Left lobe of liver (tissue), 2 donors: ENCODE measurements around the gene TPRKB. TPM values are rescaled to one million over a fixed set of nuclear protein-coding genes. Genes with fewer than 3 reads are reported as not detected.
"Not testable (repeated sequence)": the region's sequence is repeated elsewhere in the genome, so short reads cannot be mapped to it uniquely, and the experiment has no call there.

Experiments
- ATAC-seq: fragments of 200-7000 bp; cut with Tn5 transposase; one replicate; pipeline ENCODE4 v1.9.1; 2020; ENCODE audit warnings: mild to moderate bottlenecking, moderate library complexity
- DNase-seq: peaks from one replicate; pipeline ENCODE4 v3.0.0-alpha.2; 2020; ENCODE audit warnings: low spot score
- total RNA-seq: library from RNA; stranded (reverse); gene quantifications from one replicate; pipeline ENCODE4 v1.2.1, GENCODE V29; 2021
- donor health status: DM: no; HTN: no; CAD: no; lungs with moderate emphysema.
- donor health status: DM: no; HTN: yes; CAD: no.

The TPRKB gene
- total RNA-seq, 1 donor from 2014 or later: 8.6 TPM

DNA sequence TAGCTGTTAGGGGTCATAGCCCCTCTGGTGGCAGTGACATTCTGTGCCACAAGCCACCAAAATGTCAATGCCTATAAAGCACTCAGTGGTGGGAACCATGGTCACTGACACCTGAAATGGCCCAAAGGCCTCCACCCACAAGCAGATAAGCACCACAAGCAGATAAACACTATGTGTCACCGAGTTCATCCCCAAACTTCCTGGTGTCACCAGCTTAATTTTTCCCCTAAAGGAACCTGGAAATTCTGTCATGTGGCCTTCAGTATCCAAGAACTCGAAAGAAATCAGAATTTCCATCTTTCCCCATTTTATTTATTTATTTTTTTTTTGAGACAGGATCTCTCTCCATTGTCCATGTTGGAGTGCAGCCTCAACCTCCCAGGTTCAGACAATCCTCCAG is 3.6 kb upstream of the TPRKB start:
- DNase-seq (peak; percentile 7), ATAC-seq (no peak)

DNA sequence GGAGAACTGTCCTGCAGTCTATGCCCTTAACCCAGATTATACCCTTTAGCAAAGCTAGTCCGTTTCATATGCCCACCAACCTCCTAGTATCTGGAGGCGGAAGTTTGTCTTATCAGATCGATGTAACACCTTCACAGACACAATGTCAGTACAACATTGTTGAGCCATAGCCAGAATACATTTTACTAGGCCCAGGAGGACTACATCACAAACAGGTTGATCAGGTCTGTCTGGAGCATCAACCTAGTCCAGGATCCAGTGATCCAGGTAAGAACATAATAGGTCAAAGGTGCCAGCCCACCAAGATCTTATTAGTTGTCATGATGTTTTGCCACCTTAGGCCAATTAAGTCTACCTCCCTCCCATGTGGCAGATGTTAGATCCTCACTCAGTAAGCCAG is 2.0 kb upstream of the TPRKB start:
- no peak for ATAC-seq

DNA sequence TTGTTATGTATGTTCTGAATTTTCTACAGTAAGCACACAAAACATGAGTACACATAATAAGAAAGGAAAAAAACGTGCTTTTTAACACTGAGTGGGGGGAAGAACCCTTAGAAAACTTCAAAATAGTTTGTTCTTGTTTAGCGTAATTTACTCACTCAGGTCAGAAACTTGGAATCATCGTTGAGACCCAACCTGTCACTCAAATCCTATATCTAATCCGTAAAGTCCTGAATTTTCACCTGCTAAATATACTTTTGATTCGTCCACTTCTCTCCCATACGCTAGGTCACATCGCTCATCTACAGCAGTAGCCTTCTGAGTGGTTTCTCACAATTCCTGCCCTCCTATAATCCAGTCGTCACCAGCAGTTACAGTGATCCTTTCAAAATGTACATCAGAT is 767 bp downstream of the TPRKB start:
- ATAC-seq (no peak), DNase-seq (no peak)

More for the DNA sequence above, 2.0 kb upstream of the TPRKB start:
- DNase-seq: peak; percentile 7

DNA sequence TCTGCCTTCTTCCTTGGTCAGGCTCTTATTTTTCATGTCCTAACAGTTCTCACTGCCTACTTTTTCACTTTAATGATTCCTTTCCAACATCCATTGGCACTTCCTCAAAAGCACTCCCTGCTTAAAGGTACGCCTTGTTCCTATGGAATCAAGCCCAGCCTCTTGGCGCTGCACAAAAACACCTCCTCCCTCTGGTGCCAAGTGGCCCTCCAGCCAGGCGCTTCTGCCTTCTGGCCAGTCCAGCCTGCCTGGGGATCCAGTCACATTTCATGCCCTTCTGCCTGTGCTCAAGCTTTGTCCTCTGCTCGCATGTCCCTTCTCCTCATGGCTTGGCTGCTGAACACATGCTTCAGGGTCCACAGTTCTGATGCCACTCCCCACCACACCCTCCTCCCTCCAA is 6.3 kb downstream of the TPRKB start:
- no peak for DNase-seq
- ATAC-seq: peak; percentile 48

DNA sequence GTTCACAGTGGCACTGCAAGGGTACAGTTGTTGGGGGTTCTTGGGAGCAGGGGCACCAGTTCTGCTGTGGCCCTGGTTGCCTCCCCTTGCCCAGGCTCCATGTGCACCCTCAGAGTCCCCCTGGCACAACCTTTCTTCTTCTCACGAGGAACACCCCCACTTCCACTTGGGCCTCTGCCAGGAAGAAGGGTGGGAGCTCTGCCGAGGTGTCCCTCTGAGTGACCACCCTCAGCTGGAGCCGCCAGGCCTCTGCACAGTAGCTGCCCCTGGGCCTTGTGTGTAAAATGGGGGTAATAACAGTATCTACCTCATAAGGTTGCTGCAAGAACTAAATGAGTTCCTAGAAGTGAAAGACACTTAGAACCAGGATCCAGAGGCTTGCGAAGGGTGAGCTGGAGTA is 8.4 kb downstream of the TPRKB start:
- peak; percentile 41 for DNase-seq
- ATAC-seq: no peak

DNA sequence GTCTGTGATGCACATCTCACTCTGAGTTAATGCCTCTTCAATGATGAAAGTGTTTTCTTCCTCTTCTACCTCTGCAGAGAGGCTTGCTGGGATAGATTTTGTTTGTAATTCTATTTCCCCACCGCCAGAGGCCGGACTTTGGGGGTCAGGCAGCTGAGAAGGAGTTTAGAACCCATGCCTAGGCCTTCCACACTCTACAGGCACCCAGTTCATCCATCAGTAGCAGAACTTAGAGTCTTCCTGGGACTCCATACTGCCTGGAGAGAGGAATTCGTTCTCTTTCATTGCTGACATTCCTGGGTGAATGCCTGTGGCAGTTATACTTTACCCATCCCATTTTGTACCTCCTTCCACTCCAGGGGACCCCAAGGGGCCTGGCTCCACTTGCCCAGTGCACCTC is 9.1 kb downstream of the TPRKB start:
- ATAC-seq: no peak
- DNase-seq: no peak

DNA sequence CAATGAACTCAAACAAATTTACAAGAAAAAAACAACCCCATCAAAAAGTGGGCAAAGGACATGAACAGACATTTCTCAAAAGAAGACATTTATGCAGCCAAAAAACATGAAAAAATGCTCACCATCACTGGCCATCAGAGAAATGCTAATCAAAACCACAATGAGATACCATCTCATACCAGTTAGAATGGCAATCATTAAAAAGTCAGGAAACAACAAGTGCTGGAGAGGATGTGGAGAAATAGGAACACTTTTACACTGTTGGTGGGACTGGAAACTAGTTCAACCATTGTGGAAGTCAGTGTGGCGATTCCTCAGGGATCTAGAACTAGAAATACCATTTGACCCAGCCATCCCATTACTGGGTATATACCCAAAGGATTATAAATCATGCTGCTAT is 10.5 kb downstream of the TPRKB start:
- ATAC-seq, DNase-seq: not testable (repeated sequence)

DNA sequence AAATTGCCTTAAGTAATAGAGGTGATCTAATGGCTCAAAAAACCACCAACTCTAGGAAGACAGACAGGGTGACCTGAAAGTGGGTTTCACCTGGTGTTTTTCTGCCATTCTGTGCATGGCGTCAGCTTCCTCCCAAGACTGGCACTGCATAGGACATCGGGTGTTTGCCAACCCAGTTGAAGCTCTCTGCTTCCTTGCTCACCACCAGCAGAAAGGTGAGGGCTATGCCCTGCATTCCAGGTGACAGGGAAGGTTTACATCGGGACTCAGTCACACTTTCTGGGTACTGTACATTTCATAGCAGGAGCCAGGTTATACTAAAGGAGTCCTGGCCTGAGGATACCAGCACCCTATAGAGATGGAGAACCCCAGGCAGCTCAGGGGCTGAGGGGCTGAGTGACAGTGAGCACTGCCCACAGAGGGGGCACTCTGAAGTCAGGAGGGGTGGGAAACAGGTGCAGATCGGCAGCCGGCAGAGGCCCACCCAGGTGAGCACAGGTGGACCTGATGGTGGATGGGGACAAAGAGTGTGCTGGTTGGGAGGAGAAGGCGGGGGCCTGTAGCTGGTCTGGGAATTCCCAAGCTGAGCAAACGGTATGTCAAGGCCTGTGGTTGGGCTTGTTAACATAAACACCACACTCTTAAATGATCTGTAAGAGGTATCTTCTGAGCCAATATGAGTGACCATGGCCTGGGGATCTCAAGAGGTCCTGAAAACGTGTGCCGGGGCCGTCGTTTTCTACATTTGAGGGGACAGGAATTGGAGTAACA is 18.1 kb downstream of the TPRKB start:
- ATAC-seq: no peak

DNA sequence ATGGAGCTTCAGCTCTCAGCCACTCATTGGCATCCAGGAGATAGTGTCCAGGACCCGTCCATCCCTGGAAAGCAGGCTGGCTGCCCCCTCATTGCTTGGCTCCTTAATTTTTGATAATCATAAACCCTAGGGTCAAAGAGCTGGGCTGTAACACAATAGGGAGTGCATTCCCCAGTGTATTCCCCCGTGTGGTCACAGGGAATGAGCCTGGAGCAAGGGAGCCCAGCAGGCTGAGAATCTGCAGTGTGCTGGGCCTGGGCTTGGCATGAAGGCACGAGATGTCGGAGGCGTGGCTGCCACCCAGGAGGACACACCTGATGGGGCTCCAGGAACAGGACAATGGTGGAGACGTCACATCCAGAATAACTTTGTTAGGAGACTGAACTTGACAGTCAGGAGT is 18.7 kb downstream of the TPRKB start:
- DNase-seq: peak; percentile 27
- no peak for ATAC-seq

More for the DNA sequence above, 18.1 kb downstream of the TPRKB start:
- DNase-seq: peak; percentile 19

DNA sequence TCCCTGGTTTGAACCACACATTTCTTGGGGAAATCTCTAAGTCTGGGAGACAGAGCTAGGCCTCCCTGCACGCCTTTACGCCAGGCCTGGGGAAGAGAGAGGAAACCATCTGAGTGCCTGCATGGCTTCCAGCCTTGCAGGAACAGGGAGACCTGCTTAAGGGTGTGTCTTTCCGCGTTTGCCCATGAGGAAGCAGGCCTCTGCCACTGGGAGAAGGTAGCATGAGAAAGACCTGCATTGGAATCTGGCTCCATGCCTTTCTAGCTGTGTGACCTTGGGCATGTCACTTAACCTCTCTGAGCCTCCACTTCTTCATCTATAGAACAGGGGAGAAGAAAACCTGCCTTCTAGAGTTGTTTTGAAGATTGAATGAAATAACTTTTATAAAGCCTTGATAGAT is 19.4 kb downstream of the TPRKB start:
- peak; percentile 34 for DNase-seq
- ATAC-seq: not testable (repeated sequence)

DNA sequence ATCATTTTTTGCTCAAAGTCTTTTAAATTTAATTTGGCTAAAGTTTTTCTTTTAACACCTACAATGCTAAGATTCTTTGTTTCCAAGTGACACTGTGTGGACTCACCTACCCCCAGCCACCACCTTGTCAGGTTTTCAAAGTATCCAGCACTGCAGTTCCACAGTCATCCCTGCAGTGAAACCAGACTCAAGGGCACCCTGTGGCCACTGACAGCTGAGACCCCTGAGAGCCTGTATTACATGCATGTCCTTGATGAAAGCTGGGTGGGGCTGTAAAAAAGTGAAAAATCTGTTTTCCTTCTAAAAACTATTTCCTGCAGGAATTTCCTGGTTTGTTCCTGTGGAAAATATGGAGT is 19.9 kb downstream of the TPRKB start:
- no peak for ATAC-seq
- peak; percentile 21 for DNase-seq

DNA sequence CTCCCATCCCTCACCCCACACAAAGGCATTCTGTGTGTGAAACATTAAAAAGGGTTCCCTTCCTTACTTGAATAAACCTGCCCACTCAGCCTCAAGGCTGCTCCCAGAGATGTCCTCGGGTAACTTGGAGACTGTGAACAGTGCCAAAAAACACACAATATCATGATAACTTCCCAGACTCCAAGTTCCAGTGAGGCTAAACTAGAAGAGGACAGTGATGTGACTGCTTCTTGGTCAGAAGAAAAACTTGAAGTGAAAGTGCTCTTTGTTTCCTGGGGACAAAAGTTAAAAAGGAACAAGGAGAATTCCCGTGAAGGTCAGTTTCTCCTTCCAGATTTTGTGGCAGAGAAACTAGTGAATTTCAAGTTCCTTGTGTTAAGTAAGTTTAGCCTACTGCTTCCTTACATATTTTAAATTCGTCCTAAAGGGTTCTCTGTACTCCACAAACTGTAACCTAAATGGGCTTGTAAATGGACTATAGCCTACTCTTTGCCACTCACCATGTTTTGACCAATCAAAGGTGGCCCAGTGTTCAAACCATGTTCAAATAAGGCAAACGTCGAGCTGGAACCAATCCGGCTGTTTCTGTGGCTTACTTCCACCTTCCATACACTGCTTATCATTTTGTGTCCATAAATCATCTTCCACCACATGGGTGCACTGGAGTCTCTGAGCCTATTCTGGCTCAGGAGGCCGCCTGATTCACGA is 20.4 kb downstream of the TPRKB start:
- DNase-seq (peak; percentile 43), ATAC-seq (peak; percentile 53)

DNA sequence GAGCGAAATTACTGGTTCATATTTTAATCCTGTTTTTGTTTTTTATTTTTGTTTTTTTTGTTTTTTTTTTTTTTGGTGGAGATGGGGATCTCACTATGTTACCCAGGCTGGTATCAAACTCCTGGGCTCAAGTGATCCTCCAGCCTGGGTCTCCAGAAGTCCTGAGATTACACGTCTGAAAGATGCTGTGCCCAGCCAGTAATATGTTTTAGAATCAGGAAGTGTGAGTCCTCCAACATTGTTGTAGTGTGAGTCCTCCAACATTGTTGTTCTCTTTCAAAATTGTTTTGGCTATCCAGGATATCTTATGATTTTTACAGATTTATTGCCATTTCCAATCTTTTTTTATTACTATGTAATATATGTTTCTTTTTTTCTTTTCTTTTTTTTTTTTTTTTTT is 23.1 kb downstream of the TPRKB start:
- no peak for ATAC-seq

DNA sequence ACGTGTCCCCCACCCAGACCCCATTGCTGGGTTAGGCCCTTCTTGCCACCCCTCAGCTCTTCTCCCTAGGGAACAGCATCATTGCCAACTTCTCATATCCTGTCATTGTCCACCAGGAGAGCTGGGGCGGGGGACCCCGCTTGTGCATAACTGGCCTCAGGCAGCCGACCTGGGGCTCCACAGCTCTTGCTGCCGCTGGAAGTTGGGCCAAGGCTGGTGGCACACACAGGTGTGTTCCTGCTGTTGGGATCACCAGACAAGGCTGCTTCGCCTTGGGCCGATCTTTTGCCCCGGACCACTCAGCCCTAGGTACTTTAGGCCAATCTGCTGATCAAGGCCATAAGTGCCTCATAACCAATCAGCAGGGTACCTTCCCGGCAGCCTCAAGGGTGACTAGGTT is 28.6 kb downstream of the TPRKB start:
- no peak for DNase-seq
- ATAC-seq: no peak

More for the DNA sequence above, 23.1 kb downstream of the TPRKB start:
- DNase-seq: no peak

DNA sequence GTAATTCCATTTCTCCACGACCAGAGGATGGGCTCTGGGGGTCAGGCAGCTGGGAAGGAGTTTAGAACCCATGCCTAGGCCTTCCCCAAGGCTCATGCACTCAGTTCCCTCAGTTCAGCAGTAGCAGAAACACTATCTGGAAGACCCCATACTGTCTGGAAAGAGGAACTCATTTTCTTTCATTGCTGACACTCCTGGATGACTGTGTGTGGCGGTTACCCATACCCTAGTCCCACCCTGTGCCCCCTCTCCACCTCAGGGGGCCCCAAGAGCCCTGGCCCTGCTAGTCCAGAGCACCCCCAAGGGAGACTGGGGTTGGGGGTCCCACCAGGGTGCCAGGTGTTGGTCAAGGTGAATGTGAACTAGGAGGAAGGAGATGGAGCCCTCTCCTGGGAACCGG is 29.5 kb downstream of the TPRKB start:
- DNase-seq (no peak), ATAC-seq (no peak)

DNA sequence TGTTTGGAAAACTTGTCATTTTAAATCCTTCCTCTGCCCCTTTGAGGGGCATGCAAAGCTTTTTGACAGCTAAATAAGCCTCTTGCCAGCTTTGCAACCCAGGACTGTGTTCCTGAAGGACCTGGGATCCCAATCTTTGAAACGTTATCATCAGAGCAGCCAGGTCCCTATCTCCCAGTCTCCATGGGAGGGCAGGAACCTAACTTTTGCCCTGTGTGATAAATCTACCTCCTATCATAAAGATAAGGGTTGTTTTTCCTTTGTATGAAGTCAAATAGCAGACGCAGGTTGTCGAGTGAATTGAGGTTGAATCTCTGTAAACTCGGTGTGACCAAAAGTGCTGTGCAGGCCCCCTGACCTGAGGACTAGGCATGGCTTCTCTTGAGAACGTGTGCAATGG is 30.1 kb downstream of the TPRKB start:
- ATAC-seq (no peak), DNase-seq (no peak)

DNA sequence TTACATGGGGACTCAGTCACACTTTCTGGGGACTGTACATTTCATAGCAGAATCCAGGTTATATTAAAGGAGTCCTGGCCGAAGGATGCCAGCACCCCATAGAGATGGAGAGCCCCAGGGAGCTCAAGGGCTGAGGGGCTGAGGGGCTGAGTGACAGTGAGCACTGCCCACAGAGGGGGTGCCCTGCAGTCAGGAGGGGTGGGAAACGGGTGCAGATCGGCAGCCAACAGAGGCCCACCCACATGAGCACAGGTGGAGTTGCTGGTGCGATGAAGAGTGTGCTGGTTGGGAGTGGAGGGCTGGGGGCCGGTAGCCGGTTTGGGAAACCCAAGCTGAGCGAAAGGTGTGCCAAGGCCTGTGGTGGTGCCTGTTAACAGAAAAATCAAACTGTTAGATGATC is 32.1 kb downstream of the TPRKB start:
- no peak for DNase-seq

DNA sequence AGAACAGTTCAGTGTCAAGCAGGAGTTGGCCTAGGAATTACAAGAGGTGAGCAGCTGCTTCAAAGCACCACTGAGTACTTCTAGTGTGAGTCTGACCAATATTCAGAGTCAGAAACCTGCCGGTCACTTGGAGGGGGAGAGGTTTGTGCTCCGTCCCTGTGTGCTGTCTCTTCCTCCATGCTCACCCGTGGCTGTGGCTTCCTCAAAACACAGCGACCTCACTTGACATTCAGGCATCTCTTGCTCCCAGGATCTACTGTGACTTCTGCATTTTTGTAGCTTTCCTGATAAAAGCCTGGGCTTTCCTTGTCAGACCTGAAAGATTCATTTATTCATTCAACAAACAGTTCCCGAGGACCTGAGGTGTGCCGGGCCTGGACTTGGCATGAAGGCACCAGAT is 32.9 kb downstream of the TPRKB start:
- no peak for ATAC-seq

More for the DNA sequence above, 32.1 kb downstream of the TPRKB start:
- ATAC-seq: no peak

DNA sequence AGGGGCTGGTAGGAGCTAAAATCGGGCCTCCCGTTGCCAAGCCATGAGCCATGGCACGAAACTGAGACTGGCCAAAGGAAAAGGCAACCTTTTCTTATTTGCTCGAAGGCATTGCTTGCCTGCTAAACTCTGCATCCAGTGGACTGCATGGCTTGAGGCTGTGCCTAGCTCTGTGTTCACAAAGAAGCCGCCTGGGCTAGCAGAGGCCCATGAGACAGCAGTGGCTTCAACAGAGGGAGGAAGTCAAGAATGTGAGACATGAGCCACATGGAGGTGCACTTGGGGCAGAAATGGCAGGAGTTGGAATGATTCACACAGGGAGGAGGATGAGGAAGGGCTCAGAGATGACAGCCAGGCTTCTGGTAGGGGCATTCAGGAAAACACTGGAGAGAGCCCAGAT is 33.5 kb downstream of the TPRKB start:
- DNase-seq: no peak

More for the DNA sequence above, 32.9 kb downstream of the TPRKB start:
- no peak for DNase-seq

DNA sequence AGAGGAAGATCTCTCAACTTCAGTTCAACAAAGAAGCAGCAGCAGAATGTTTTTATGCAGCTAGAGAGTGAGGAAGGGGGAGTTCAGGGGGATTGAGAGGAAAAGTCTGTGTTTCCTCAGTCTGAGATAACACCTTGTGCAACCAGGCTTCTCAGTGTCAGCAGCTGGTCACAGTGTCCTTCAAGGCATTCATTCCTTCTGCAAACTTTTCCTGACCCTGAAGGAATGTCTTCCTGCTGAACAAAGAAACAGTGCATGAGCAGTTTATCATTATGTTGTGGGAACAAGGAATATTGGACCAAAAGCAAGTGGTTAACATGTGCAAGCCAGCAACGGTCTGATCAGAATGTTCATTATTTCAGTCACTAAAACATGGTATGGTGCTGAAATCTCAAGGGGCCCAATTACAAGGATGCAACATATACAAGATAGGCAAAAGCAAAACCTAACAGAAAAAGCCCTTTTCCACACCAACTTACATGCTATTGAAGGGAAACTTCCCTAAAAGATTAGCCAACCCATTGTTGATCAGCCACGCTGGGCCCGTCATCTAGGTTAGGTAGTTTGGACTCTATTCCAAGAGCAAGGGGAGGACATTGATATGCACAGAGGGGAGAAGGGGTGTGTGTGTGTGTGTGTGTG is 34.2 kb downstream of the TPRKB start:
- ATAC-seq: peak; percentile 5
- DNase-seq: not testable (repeated sequence)

More for the DNA sequence above, 33.5 kb downstream of the TPRKB start:
- no peak for ATAC-seq

DNA sequence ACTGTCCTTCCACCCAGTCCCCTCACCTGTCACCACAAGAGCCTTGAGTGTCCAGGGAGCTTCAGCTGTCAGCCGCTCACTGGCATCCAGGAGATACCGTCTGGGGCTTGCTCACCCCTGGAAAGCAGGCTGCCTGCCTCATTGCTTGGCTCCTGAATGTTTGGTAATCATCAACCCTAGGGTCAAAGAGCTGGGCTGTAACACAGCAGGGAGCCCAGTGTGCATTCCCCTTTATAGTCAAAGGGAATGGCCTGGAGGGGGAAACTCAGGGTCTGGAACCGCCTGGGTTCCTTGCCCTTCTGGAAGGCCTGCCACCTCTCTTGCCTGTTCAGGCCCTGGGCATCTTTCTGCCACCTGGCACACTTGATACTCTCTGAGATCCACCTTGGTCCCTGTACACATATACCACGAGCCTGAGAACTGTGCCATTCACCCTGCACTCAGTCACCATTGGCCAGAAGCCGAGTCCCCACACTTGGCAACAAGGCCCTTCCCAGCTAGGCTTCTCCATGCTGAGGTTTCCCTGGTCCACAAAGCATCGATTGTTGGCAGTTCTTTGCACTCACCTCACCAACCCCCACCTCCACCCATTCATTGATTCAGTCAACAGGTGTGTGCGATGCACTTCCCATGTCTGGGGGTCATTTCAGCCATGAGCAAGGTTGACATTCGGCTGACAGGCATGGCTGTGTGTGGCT is 35.0 kb downstream of the TPRKB start:
- peak; percentile 84 for ATAC-seq

More for the DNA sequence above, 35.0 kb downstream of the TPRKB start:
- DNase-seq: peak; percentile 95
